K562 (cell line): ENCODE results near the gene ZNF598. TPM values are rescaled to one million over a fixed set of nuclear protein-coding genes. Genes with fewer than 3 reads are reported as not detected.

ENCODE experiments used
- EP400 ChIP-seq: fragments of 450-650 bp; IDR thresholded peaks from 2 replicates; pipeline ENCODE4 v1.6.1; 2017; ENCODE audit warnings: antibody characterized with exemption, mild to moderate bottlenecking, moderate library complexity
- HNRNPLL ChIP-seq: fragments of 200-400 bp; formaldehyde crosslinking; IDR thresholded peaks from 2 replicates; pipeline ENCODE4 v1.6.1; 2017; ENCODE audit warnings: low read length, low read depth, mild to moderate bottlenecking; ENCODE audit not compliant: poor library complexity, severe bottlenecking
- JUND ChIP-seq, 2 experiments: IDR thresholded peaks; 2 replicates in 1 of 2; 3 replicates in 1 of 2; pipeline ENCODE4 v1.6.1; 2011; ENCODE audit warnings: borderline replicate concordance in 2 of 2, low read depth in 2 of 2, low read length in 2 of 2, improper control_type of control experiment in 1 of 2, missing biosample characterization in 1 of 2, missing genetic modification characterization in 1 of 2, missing genetic modification reagents in 1 of 2
- MED1 ChIP-seq: sonication (generic); formaldehyde crosslinking; IDR thresholded peaks from 2 replicates; pipeline ENCODE4 v1.8.1; 2023; ENCODE audit warnings: missing genetic modification reagents, borderline replicate concordance
- MYNN ChIP-seq, 2 experiments: sonication (generic); formaldehyde crosslinking in 1 of 2; IDR thresholded peaks; 2 replicates each; pipeline versions ENCODE4 v1.5.0 to v1.6.1; 2016 to 2020; ENCODE audit warnings: antibody characterized with exemption in 1 of 2, missing genetic modification reagents in 1 of 2
- NFIC ChIP-seq: fragments of 450-650 bp; IDR thresholded peaks from 2 replicates; pipeline ENCODE4 v1.6.1; 2017; ENCODE audit warnings: mild to moderate bottlenecking, inconsistent platforms
- POLR2H ChIP-seq: IDR thresholded peaks from 2 replicates; pipeline ENCODE4 v1.6.1; 2016; ENCODE audit warnings: missing genetic modification characterization, low read depth, mild to moderate bottlenecking, control low read depth, missing compliant biosample characterization, moderate library complexity
- RFX5 ChIP-seq: IDR thresholded peaks from 2 replicates; pipeline ENCODE4 v1.6.1; 2011; ENCODE audit warnings: low read depth, mild to moderate bottlenecking, improper control_type of control experiment, low read length
- SMARCB1 ChIP-seq: IDR thresholded peaks from 2 replicates; pipeline ENCODE4 v1.6.1; 2011; ENCODE audit warnings: improper control_type of control experiment, low read depth; ENCODE audit not compliant: insufficient read length
- SUPT5H ChIP-seq: fragments of 450-650 bp; IDR thresholded peaks from 2 replicates; pipeline ENCODE4 v1.6.1; 2016
- ZBTB7A ChIP-seq: IDR thresholded peaks from 2 replicates; pipeline ENCODE4 v1.6.1; 2011; ENCODE audit warnings: low read depth, mild to moderate bottlenecking, low read length, moderate library complexity, borderline replicate concordance; ENCODE audit not compliant: control insufficient read depth
- ZFP36 ChIP-seq: fragments of 150-350 bp; IDR thresholded peaks from 2 replicates; pipeline ENCODE4 v1.6.1; 2018; ENCODE audit warnings: low read length, low read depth; ENCODE audit not compliant: partially characterized antibody
- ZFX ChIP-seq: sonication (generic); formaldehyde crosslinking; IDR thresholded peaks from 2 replicates; pipeline ENCODE4 v1.8.0; 2022; ENCODE audit warnings: mild to moderate bottlenecking, missing genetic modification reagents, moderate library complexity
- ZNF282 ChIP-seq: sonication (generic); formaldehyde crosslinking; IDR thresholded peaks from 2 replicates; pipeline ENCODE4 v1.8.1; 2023; ENCODE audit warnings: missing genetic modification reagents
- ZNF324 ChIP-seq: fragments of 250-450 bp; sonication (Bioruptor Pico); IDR thresholded peaks from 2 replicates; pipeline ENCODE4 v1.4.0; 2020; ENCODE audit warnings: mild to moderate bottlenecking
- polyA plus RNA-seq, 8 experiments: library from polyadenylated mRNA; depleted of rRNA in 4 of 8; stranded (reverse) in 5 of 8; unstranded in 3 of 8; fragments of >200 nt; fragmentation: Nextera tagmentation in 2 of 8; fragmentation: Illumina TruSeq in 1 of 8; extraction: Ambion mirVana in 2 of 8; extraction: Trizol in 1 of 8; gene quantifications; 2 replicates each; pipeline versions ENCODE4 v1.2.1 to v1.2.3, GENCODE V29; 2011 to 2014; ENCODE audit warnings: inconsistent platforms in 1 of 8, missing spikeins in 1 of 8
- total RNA-seq, 7 experiments: library from RNA; depleted of rRNA in 6 of 7; stranded (reverse); fragments of >200 nt in 6 of 7; fragmentation: Illumina TruSeq in 2 of 7; extraction: Trizol in 2 of 7; gene quantifications; 2 replicates each; pipeline versions ENCODE4 v1.2.1 to v1.2.3, GENCODE V29; 2011 to 2021; ENCODE audit warnings: low replicate concordance in 1 of 7
- TF ChIP-seq, protein P1 (sequence below), 2 experiments: fragments of 450-650 bp; IDR thresholded peaks; 2 replicates each; pipeline ENCODE4 v1.6.1; 2016
- TF ChIP-seq, protein P2 (sequence below): sonication (generic); formaldehyde crosslinking; IDR thresholded peaks from 2 replicates; pipeline ENCODE4 v1.8.0; 2022; ENCODE audit warnings: mild to moderate bottlenecking, missing genetic modification reagents
- TF ChIP-seq, protein P3 (sequence below): sonication (generic); formaldehyde crosslinking; IDR thresholded peaks from 2 replicates; pipeline ENCODE4 v1.8.0; 2022; ENCODE audit warnings: missing genetic modification reagents, mild to moderate bottlenecking, borderline replicate concordance
- TF ChIP-seq, protein P4 (sequence below): fragments of 450-650 bp; IDR thresholded peaks from 2 replicates; pipeline ENCODE4 v1.6.1; 2016; ENCODE audit warnings: mild to moderate bottlenecking

The ZNF598 gene
- total and polyA plus RNA-seq, 9 of the 15 experiments (the other 6 are each of a cell fraction or from before 2014, with no cell fraction given), result 0.11 to 115 (median 29.6) TPM

DNA sequence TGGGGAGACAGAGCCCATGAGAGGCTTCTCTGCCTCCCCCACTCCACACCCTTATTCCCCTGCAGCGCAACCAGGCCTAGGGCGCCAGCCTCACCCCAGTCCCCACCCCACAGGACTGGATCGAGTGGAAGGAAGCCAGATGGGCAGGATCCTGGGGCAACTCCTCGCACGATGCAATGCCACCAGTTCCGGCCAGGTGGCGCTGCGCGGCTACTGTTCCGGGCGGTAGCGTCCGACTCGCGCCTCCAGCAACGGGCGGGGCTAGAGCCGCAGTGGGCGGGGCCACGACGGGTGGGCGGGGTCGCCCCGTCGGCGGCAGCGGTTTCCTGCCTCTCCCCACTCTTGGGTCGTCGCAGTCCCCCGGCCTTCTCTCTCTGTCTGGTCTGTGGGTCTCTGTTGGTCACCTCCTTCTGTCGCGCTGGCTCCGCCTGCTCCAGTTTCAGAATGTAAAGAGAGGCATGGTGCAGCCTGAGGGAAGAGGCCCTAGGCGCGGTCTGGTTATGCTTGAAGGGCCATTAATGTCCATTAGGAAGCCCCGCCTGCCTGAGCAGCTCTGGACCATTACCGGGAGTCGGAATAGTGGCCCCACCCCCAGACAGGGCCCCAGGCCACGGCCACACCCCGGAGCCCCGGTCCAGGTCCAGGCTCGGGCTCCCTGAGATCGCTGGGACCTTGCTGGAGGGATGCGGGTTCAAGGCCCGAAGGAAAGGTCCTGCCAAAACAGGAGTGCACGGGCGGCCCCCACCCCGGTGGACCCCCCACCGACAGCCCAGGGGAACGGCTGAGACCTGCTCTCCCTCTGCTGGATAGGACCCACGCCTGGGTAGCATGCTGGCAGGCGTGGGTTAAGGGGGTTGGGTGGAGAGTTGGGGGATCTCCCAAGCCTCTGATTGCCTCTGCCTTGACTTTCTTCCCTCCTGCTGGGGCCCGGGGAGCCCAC, 13.7 kb upstream of the ZNF598 start (continued):
- TF ChIP-seq RFX5 (peak; percentile 25; the same call in 1 of the 2 replicates), ZNF282 (CRISPR knock-in tag) (no peak), EP400 (peak; percentile 32; the same call in 1 of the 2 replicates), POLR2H (no peak), MYNN (IDR thresholded peaks at IDR 0.05) (0 out of 2 replicates have a peak, but pooled peaks have one; percentile 14), MYNN (CRISPR knock-in tag; IDR thresholded peaks at IDR 0.05) (no peak), ZFX (CRISPR knock-in tag) (peak; percentile 79), ZFP36 (peak; percentile 14), HNRNPLL (peak; percentile 44), NFIC (0 out of 2 replicates have a peak, but pooled peaks have one; percentile 36), MED1 (0 out of 2 replicates have a peak, but pooled peaks have one; percentile 40), JUND (IDR thresholded peaks at IDR 0.05; ENCODE audit: borderline replicate concordance, low read depth, low read length) (peak; percentile 33; the same call in 1 of the 2 replicates), JUND (tag; IDR thresholded peaks at IDR 0.05; ENCODE audit: borderline replicate concordance, low read depth, low read length) (no peak; the same call in 2 of the 3 replicates), SUPT5H (0 out of 2 replicates have a peak, but pooled peaks have one; percentile 43), SMARCB1 (no peak), ZBTB7A (peak; percentile 71; the same call in 1 of the 2 replicates), ZNF324 (CRISPR knock-in tag) (no peak)
- TF ChIP-seq, protein P1, sequence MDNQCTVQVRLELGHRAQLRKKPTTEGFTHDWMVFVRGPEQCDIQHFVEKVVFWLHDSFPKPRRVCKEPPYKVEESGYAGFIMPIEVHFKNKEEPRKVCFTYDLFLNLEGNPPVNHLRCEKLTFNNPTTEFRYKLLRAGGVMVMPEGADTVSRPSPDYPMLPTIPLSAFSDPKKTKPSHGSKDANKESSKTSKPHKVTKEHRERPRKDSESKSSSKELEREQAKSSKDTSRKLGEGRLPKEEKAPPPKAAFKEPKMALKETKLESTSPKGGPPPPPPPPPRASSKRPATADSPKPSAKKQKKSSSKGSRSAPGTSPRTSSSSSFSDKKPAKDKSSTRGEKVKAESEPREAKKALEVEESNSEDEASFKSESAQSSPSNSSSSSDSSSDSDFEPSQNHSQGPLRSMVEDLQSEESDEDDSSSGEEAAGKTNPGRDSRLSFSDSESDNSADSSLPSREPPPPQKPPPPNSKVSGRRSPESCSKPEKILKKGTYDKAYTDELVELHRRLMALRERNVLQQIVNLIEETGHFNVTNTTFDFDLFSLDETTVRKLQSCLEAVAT (IDR thresholded peaks at IDR 0.05), result no peak
- TF ChIP-seq, protein P2, sequence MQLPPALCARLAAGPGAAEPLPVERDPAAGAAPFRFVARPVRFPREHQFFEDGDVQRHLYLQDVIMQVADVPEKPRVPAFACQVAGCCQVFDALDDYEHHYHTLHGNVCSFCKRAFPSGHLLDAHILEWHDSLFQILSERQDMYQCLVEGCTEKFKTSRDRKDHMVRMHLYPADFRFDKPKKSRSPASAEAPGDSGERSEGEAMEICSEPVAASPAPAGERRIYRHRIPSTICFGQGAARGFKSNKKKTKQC (CRISPR knock-in tag), result no peak
- TF ChIP-seq, protein P3, sequence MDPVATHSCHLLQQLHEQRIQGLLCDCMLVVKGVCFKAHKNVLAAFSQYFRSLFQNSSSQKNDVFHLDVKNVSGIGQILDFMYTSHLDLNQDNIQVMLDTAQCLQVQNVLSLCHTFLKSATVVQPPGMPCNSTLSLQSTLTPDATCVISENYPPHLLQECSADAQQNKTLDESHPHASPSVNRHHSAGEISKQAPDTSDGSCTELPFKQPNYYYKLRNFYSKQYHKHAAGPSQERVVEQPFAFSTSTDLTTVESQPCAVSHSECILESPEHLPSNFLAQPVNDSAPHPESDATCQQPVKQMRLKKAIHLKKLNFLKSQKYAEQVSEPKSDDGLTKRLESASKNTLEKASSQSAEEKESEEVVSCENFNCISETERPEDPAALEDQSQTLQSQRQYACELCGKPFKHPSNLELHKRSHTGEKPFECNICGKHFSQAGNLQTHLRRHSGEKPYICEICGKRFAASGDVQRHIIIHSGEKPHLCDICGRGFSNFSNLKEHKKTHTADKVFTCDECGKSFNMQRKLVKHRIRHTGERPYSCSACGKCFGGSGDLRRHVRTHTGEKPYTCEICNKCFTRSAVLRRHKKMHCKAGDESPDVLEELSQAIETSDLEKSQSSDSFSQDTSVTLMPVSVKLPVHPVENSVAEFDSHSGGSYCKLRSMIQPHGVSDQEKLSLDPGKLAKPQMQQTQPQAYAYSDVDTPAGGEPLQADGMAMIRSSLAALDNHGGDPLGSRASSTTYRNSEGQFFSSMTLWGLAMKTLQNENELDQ, result peak; percentile 60; the same call in 1 of the 2 replicates
- TF ChIP-seq, protein P4, sequence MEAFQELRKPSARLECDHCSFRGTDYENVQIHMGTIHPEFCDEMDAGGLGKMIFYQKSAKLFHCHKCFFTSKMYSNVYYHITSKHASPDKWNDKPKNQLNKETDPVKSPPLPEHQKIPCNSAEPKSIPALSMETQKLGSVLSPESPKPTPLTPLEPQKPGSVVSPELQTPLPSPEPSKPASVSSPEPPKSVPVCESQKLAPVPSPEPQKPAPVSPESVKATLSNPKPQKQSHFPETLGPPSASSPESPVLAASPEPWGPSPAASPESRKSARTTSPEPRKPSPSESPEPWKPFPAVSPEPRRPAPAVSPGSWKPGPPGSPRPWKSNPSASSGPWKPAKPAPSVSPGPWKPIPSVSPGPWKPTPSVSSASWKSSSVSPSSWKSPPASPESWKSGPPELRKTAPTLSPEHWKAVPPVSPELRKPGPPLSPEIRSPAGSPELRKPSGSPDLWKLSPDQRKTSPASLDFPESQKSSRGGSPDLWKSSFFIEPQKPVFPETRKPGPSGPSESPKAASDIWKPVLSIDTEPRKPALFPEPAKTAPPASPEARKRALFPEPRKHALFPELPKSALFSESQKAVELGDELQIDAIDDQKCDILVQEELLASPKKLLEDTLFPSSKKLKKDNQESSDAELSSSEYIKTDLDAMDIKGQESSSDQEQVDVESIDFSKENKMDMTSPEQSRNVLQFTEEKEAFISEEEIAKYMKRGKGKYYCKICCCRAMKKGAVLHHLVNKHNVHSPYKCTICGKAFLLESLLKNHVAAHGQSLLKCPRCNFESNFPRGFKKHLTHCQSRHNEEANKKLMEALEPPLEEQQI, result no peak
